ENCODE results near the gene RPL13A.
"Not testable (repeated sequence)": the region's sequence is repeated elsewhere in the genome, so short reads cannot be mapped to it uniquely, and the experiment has no call there.

The RPL13A gene

DNA sequence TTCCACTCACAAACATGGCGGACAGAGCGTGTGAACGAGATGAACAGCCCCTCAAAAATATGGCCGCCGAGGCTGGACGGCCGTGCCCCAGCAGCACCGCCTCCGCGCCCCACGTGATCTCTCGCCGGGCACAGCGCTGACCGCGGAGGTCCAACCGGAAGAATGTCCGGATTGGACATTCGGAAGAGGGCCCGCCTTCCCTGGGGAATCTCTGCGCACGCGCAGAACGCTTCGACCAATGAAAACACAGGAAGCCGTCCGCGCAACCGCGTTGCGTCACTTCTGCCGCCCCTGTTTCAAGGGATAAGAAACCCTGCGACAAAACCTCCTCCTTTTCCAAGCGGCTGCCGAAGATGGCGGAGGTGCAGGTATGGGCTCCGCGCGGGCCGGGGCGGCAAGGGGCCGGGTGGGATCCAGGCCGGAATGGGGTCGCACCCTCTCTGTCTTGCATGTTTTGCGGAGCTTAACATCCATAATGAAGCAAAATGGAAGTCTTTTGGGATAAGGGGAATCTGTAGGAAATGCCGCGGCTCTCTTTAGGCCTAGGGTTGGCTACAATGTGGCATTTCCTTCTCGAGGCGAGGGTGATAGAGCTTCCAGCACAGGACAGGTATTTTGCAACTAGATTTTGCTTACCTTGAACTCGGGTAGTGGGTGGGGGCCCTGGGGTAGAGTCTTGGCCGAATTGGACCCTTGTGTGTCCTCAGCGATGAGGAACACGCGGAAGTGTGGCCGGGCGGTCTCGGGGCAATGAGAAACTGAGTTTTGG is at the start of gene RPL13A:
TSS of gene RPL13A (plus strand) at position 332 of the 769 bp plus-strand sequence. CDS start at position 354, 22 bp downstream.
- peak; percentile 99 for DNase-seq

DNA sequence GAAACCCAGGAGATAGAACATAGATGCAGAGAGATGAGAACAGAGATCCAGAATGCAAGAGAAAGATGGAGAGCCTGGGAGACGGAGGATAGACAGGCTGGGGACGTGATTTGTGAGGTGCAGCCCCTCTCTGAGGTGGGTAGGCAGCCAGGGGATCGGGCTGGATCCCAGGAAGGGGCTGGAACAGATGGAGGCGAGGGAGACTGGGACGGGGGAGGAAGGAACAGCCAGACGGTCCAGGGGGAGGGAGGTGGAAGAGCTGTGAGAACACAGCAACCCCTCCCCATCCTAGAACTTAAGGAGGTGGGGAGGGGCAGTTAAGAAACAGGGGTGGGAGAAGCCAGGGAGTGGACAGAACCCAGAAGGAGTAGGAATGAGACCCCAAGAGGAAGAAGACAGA is 49.1 kb upstream of the RPL13A start:
- DNase-seq, result no peak

DNA sequence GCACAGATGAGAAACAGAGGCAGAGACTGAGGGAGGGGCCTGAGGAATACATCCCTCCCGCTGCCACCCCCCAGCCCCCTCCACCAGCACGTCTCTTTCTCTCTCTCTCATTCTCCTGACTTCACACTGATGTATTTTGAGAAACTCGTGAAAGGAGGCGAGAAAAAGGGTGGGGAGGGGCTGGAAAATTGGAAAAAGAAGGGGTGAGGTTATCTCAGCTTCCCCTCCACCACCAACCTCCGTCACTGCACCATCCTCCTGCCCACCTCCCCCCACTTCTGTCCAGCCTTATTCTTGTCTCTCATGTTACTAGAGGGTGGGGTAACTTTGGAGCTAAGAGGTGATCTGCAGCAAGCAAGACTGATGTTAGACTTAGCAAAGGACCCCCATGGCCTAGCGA is 47.6 kb upstream of the RPL13A start:
- DNase-seq, result no peak

DNA sequence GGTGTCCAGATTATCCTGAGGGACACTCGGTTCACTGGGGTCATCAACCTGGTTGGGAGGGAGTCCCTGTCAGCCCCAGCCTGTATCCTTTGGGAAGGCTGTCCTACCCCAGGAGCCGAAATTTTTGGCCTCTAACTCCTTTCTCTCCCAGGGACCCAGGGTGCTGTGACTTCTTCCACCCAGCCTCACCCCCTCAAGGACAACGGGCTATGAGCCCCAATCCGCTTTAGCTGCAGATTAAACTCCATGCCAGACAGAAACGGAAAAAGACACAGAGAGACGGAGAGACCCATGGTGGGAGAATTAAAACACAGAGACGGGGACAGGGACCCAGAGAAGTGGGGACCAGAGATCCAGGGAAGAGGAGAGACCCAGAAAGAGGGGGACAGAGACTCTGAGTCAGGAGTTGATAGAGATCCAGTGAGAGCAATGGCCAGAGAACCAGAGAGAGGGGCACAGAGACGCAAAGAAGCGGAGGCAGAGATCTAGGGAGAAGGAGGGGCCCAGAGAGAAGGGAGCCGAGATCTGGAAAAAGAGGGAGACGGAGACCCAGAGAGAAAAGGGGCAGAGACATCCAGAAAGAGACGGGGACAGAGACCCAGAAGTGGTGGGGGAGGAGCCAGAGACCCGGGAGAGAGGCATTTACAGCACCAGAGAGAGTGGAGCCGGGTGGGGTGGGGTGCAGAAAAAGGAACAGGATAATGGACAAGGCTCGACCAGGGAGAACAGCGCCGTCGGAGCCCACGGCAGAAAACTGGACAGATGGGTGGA is 46.8 kb upstream of the RPL13A start:
- no peak for DNase-seq

DNA sequence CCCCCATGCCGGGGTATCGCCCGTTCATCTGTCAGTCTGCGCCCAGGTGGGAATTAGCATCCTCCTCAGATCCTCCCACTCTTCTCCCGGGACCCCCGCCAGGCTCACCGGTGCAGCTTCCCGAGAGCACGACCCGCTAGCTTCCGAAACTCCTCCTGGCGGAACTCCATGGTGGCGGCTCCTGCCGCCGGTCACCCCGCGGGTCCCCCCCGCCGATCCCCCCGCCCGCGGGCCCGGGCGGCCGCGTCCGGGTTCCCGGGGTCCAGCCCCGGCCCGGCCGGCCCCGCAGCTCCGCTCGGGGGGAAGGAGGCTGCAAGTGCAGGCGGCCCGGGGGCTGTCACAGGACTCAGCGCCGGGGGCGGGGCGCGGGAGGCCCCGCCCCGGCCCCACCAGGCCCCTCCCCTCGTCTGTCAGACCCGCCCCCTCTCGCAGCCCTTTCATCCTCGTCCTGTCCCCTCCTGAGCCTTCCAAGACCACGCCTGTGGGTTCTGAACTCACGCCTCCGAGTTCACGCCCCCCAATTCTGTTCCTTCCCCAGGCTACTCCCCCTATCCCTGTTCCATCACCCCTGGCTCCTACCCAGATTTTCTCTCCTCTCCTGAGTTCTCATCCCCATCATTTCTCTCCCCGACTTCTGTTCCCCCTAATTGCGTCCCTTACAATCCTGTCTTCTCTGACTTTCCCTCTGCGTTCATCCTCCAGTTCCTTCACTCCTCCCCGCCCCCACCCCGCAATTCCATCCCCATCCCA is 46.0 kb upstream of the RPL13A start, which contains the start of gene SLC17A7:
TSS of gene SLC17A7 (minus strand) at position 318 of the 750 bp plus-strand sequence. CDS start at position 170, 148 bp downstream.
- DNase-seq, result no peak

DNA sequence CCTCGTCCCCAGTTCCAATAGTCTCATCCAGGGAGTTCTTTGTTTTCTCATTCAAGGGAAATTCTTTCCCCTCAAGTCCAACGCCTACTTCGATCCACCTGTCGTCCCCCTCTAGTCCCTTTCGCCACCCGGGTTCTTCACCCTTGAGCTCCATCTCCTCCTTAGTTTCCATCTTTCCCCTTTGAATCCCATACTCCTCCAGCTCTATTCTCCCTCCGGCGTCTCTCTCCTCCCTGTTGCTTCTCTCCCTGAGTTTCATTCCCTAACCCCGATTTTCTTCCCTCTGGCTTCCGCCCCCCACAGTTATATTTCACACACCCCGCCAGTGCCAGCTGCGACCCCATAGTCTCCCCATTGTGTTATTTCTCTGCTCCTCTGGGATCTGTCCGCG is 45.5 kb upstream of the RPL13A start:
- no peak for DNase-seq

DNA sequence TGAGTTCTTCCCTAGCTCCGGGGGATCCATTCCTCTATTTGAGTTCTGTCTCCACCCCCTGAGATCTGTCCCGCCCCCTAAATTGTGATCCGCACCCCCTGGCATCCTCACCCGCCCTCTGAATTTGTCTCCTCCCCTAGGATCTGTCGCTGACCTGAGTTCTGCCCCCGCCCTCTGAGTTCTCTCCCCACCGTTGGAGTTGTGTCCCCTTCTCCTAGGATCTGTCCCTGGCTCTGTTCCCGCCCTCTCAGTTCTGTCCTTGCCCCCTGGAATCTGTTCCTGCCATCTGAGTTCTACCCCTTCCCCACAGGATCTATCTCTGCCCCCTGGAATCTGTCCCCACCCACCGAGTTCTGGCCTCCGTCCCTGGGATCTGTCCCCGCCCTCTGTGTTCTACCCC is 45.1 kb upstream of the RPL13A start:
- no peak for DNase-seq

DNA sequence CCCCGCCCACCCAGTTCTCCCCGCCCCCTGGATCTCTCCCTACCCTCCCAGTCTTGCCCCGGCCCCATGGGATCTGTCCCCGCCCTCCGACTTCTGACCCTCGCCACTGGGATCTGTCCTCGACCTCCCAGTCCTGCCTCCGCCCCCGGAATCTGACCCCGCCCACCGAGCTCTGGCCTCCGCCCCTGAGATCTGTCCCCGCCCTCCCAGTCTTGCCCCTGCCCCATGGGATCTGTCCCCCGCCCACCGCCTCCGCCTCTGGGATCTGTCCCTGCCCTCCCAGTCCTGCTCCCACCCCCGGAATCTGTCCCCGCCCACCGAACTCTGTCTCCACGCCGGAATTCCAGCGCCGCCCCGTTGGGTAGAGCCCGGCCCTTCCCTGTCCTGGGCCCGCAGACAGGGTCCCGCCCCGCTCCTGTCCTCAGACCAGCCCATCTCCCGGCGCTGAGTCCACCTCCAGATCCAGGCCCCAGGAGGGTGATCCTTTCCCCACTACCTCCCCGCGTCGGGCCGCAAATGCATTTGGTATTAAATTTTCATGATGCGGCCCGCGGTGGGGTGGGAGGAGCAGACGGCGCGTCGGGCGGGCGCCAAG is 44.5 kb upstream of the RPL13A start:
- DNase-seq, result peak; percentile 77

DNA sequence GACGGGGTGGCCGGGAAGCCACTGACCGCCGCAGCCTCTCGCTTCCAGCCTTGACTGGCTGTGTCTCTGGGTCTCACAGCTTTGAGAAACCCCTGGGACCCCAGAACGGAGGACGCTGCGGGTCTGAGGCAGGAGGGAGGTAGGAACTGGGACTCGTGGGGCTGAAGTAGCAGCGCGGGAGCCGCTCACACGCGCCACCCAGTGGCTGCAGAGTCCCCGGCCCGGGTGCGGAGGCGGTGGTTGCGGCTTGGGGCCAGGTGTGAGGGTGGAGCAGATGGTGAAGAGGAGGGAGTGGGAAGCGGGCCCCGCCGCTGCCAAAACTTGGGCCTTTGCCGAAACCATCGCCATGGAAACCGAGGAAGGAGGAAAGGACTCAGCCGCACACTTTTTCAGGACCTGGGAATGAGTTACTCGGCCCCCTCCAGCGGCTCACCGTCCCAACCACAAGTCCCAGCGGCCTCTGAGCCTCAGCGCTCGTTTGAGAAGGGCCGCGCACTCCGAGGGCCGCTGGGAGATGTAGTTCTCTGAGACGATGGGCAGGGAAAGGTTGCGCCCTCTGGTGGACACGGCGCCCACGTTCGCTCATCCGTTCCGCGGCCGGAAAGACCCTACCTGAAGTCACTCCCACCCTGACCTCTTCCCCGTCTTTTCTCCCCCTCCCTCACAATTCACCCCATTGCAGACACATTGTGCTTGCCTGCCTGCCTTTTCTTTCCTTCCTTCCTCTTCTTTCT is 43.9 kb upstream of the RPL13A start:
- peak; percentile 99 for DNase-seq

DNA sequence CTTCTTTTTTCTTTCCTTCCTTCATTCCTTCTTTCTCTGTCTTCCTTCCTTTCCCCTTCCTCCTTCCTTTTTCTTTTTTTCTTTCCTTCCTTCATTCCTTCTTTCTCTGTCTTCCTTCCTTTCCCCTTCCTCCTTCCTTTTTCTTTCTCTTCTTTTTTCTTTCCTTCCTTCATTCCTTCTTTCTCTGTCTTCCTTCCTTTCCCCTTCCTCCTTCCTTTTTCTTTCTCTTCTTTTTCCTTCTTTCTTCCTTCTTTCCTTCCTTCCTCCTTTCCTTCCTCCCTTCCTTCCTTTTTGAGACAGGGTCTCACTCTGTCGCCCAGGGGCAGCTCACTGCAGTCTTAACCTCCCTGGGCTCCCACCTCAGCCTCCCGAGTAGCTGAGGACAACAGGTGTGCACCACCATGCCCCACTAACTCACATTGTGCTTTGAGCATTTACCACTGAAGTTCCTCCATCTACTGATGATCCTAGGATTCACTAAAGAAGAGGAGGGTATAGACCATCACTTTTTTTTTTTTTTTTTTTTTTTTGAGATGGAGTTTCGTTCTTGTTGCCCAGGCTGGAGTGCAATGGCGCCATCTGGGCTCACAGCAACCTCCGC is 43.2 kb upstream of the RPL13A start:
- DNase-seq, result not testable (repeated sequence)

DNA sequence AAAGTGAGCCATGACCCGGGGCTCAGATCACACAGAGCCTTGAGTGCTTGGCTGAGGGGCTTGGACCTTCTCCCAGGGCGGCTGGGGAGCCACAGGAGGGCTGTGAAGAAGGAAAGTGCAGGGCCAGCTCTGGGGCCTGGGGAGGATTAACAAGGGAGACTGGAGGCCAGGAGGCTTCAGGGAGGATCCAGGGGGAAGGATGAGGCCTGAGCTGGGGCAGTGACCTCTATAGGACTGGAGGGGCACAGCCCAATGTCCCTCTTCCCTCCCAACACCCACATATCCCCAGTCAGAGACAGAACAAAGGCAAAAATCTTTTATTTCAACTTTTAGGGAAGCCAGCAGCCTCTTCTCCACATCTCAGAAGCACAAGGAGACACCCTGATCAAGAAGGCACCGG is 41.4 kb upstream of the RPL13A start:
- no peak for DNase-seq

DNA sequence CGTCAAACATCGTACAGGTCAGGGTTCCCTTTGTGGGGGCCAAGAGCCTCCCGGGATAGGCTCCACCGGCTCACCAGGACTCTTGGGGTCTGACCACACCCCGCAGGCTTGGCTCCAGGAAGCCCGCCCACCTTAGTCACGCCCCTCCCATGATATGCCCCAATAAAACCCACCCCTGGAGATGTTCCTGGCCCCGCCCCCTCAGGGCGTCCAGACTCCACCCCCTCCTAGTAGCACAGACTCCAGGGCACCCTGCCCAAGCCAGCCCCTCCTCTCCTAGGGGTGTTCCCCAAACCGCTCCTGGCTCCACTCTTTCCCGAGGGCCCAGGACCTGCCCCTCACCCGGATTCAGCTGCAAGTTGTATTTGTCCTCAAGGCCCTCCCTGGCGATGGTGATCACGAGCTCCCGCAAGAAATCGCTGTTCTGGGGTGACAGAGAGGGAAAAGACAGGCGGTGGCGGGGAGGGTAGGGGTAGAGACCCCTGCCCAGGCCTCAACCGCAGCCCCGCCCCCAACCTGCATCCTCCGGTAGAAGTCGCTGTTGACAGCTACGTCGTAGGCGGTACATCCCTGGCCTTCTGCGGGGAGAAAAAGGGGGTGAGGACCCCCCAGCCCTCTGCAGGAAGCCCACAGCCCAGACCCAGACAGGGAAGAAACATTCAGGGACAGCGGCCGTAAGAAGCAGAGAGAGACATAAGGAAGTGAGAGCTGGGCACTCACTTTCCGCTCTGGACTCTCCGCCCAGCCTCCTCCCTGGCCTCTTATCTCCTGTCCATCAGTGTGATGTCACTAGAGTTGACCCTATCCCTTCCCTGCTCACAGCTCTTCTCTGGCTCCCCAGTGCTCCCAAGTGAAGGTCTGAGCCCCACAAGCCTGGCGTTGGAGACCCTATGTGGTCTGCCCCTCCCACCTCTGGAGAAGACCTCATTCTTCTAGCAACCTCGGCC is 39.6 kb upstream of the RPL13A start:
- no peak for DNase-seq

DNA sequence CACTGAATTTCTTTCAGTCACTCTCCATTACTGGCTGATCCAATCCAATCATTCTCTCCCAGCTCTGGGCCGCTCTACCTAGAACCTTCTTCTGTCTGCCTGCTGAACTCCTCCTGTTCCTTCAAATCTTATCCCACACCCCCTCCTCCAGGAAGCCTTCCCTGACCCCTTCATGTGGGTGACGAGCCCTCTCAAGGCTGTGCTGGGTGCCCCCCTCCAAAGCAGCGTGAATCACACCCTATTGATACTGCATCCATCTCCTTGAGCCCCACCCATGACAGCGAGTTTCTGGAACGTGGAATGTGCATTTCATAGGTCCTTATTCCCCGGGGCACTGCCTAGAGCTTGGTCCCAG is 39.0 kb upstream of the RPL13A start:
- DNase-seq, result no peak

DNA sequence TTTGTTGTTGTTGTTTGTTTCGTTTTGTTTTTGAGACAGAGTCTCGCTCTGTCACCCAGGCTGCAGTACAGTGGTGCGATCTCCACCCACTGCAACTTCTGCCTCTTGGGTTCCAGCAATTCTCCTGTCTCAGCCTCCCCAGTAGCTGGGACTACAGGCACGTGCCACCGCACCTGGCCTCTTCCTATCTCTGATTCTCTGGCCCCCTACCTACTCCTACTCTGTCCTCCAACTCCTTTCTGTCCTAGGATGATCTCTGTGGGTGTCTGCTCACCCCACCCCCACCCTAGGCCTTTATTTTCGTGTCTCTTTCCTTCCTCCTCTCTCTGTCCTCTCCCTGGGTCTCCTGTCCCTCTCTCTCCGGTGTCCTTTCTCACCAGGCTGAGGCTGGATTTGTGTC is 37.0 kb upstream of the RPL13A start:
- no peak for DNase-seq

DNA sequence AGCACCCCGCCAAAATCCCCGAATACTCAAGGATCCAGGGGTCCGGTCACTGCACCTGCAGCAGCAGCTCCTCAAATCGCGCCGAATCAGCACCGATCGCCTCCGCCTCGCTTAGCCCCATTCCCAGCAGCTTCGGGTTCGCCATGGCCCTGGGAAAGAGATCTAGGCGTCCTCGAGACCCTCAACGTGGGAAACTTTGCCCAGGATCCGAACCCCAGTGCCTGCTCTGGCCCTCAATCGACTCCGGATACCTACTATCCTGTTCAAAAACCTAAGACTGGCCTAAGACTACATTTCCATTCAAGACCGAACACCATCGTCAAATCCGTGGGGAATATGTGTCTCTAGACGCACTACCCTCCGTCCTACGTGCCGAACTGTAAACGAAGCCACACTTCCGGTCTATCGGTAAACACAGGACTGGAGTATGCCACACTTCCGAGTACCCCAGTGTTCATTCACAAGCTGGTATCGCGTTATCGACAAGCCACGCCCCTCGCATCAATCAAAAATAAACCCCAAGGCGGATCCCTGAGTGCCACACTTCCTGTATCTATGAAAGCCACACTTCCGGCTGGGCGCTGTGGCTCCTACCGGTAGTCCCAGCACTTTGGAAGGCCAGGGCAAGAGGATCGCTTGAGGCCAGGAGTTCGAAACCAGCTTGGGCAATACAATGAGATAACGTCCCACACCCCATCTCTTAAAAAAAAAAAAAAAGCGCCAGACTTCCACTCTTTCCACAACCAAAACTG is 35.8 kb upstream of the RPL13A start, which contains the start of gene PIH1D1:
TSS of gene PIH1D1 (minus strand) at position 385 of the 752 bp plus-strand sequence. CDS start at position 145, 240 bp downstream.
- DNase-seq, result peak; percentile 94

DNA sequence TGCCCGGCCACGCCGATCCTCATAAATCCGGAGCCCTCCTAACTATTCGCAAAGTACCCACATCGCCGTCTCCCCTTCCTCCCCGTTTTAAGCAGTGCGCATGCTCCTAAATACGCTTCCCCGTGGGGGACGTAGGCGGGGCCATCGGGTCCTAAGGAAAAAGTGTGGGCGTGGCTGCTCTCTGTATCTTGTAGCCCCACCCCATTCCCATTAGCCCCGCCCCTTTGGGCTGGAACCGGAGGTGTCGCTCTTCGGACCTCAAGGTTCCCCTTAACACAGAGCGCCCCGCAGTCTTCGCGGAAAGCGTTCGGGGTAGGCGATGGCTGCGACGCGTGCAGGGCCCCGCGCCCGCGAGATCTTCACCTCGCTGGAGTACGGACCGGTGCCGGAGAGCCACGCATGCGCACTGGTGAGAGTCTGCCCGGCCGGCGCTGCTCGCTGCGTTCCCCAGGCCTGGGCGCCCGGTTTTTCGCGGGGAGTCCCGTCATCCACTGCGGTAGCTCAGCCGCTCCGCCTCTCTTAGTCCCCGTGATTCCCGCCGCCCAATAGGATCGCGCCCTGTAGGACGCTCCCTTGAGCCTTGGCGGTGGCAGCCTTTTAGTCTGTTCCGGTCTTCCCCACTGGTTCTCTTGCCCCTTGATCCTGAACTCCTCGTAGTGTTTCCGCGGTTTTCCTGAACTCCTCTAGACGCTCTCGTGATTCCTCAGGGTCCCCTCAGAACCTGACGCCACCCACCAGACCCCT is 34.2 kb upstream of the RPL13A start, which contains the start of gene ALDH16A1:
TSS of gene ALDH16A1 (plus strand) at position 213 of the 744 bp plus-strand sequence. CDS start at position 320, 107 bp downstream.
- DNase-seq, result peak; percentile 99

DNA sequence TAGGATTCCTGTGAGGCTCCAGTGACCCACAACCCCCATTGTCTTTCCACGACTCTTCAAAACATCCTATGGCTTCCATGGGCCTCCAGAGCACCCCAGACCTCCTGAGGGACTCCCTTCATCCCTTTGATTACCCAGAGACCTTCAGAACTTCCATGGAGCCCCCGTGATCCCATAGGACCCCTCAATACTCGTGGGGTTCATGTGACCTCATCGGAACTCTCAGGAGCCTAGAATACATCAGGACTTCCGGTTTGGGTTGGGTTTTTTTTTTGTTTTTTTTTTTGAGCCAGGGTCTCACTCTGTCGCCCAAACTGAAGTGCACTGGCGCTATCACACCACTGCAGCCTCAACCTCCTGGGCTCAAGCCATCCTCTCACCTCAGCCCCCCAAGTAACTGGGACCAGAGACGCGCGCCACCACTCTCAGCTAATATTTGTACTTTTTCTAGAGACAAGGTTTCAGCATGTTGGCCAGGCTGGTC is 33.6 kb upstream of the RPL13A start:
- no peak for DNase-seq

DNA sequence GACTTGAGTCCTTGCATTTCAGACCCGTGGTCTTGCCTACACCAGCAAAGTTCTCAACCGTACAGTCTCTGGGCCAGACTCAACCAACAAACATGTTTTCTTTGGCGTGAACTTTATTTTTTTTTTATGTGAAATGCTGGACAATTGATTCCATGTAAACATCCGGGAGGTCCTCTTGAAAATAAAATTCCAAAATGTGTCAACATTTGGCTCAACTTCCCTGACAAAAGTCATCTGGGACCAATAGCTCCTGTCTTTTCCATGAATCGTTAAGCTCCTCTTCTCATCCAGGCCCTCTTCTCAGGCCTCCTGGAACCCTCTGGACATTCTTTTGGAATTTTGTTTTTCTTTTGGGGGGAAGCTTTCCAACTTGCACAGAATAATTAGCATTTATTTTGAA is 31.6 kb upstream of the RPL13A start:
- no peak for DNase-seq

DNA sequence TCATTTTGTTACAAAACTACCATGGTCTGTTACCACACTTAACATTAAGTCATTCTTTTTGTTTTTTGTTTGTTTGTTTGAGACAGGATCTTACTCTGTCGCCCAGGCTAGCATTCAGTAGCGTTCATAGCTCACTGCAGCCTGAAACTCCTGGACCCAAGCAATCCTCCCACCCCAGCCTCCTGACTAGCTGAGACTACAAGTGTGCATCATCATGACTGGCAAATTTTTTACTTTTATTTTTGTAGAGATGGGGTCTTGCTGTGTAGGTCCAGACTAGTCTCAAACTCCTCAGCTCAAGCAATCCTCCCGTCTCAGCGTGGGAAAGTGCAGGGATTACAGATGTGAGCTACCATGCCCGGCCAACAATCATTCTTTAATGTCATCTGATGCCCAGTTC is 31.1 kb upstream of the RPL13A start:
- DNase-seq, result no peak
